ENCODE data around the gene PRM1.

The PRM1 gene

DNA sequence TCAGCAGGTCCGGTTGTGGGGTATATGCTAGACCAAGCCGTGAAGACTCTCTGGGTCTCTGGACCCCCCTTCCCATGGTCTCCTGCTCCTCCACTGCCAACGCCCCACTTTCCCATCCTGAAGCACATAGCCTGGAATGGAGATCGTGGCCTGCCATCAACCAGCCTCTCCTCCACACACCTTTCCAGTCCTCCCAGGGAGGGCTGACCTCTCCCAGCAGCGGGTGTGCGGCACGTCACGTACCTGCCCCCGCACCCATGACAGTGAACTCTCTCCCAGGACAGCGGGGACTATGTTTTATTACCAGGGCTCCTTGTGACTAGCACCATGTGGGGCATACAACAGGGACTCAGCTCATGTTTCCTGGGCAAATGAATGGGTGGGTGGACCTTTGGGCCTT, 9.5 kb downstream of the PRM1 start:
- DNase-seq: no peak

DNA sequence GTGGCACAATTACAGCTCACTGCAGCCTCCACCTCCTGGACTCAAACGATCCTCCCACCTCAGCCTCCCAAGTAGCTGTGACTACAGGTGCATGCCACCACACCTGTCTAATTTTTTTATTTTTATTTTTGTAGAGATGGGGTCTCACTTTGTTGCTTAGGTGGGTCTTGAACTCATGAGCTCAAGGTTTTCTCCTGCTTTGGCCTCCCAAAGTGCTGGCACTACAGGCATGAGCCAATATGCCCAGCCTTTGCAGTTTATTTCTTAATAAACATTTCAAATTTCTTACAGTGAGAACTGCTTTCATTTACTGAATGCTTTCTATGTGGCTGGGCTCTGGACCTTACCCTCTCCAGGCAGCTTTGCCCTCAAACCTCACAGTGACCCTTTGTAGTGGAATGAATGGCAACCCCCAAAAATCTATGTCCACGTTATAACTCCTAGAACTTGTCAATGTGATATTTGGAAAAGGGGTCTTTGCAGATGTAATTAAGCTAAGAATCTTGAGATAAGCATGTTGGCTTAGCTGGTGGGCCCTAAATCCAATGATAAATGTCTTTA, 10.4 kb downstream of the PRM1 start:
- no peak for DNase-seq

DNA sequence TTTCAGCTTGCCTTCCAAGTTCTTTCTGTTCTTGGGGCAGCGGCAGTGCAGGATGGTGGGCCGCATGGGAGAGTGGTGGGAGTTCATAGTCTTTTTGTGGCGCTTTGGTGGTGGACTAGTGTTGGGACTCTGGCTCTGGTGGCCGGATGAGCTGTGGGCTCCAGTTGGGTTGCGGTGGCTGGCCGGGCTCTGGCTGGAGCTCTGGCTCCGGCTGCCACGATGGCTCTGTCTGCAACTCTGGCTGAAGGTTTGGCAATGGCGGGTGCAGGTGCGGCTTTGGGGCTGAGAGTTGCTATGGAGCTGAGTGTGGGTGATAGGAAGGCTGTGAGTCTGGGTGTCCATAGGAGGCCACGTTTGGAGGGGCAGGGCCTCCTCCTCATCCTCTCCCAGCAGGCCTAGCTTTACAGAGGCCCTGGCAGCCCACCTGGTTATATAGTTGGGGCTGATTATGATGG, 12.2 kb downstream of the PRM1 start, which contains the start of gene TNP2:
Gene TNP2 (minus strand): TSS at position 405 of the 455 bp plus-strand sequence. CDS start 63 bp downstream, at position 342.
- no peak for DNase-seq

DNA sequence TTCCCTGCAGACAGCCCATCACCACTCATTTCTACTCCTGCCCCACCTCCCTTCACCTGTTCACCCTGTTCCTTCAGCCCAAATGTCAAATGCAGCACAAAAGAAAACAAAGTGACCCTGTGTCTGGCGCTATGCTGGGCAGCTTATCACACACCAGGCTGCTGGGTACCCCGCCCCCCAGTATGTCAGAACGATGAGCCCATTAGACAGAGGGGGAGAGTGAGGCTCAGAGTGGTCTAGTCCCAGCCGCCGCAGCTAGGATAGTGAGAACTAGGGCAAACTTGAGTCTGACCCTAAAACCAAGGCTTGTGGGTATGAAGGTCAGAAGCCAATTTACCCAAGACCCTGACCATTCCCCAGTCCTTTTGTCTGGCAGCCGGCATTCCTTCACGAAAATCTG, 16.0 kb downstream of the PRM1 start:
- DNase-seq: no peak

DNA sequence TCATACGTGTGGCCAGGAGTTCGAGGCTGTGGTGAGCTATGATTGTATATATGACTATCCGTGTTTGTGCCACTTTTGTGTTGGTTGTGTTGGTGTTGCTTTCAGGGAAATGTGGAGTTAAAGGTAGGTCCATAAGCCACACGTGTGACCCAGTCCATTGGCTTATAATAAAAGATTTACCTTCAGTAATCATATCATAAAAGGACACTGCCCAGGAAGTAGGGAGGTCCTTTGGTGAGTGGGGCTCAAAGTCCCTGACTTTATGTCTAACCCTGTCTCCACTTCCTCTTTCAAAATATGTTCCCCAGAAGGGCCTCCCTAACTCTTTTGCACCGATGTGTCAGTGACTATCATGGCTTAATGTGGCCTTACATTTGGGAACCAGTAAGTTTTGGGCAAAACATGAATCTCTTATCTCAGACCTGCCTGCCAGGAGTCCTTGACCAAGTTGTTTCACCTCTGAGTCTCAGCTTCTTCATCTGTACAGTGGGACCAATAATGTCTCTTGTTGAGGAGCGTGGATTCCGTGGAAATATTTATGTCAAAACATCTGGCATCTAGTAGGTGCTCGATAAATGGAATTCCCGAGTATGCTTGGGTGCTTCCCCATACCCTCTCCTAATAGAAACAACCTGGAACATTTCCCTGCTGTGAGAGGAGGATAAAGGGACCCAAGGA, 16.8 kb downstream of the PRM1 start:
- no peak for DNase-seq

DNA sequence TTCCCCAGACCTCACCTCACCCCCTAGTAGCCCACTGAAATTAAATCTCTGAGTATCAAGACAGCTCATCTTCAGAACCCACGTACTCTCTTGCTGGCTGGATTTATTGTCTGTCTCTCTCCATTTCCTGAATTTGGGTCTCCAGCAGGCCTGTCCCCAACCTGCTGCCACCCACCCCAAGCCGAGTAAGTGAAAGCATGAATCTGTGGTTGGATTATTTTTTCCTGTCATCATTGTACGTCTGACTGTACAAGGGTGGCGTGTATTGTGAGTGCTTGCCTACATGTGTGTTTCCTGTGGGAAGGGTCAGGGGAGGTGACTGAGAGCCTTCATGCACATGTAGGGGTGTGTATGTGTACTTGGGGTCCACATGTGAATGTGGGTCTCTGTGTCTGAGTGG, 17.4 kb downstream of the PRM1 start:
- DNase-seq: peak; percentile 64 to 70

DNA sequence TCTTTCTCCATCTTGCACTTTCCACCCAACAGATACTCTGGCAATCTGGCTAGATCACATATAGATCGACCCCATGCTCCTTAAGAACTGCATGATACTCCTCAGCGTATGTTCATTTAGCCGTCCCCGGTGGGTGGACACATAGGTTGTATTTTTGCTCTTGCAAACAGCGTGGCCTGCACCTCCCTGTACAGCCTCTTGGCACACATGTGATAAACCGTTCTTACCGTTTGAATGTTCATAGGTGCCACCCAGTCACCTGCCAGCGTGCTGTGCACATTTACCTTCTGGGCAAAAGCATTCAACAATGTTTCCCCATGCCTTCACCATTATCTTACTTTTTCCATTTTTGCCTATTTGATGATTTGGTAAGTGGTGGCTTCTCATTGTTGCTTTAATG, 18.2 kb downstream of the PRM1 start:
- no peak for DNase-seq

DNA sequence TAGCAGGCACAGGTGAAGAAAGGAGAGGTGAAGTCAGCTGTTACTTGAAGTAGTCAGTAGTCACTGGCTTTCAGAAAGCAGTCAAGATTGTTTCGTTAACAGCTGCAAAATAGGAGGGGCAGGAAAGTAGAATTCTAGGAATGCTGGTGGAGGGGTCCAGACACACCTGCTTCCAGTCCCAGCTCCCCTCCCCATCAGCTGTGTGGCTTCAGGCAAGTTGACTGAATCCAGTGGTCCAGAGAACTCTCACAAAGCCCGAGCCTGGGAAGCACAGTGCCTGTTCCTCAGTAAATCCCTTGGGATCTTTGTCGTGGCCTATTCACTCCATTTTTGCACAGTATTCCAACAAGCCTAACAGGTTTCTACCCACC, 20.5 kb downstream of the PRM1 start:
- DNase-seq: no peak

DNA sequence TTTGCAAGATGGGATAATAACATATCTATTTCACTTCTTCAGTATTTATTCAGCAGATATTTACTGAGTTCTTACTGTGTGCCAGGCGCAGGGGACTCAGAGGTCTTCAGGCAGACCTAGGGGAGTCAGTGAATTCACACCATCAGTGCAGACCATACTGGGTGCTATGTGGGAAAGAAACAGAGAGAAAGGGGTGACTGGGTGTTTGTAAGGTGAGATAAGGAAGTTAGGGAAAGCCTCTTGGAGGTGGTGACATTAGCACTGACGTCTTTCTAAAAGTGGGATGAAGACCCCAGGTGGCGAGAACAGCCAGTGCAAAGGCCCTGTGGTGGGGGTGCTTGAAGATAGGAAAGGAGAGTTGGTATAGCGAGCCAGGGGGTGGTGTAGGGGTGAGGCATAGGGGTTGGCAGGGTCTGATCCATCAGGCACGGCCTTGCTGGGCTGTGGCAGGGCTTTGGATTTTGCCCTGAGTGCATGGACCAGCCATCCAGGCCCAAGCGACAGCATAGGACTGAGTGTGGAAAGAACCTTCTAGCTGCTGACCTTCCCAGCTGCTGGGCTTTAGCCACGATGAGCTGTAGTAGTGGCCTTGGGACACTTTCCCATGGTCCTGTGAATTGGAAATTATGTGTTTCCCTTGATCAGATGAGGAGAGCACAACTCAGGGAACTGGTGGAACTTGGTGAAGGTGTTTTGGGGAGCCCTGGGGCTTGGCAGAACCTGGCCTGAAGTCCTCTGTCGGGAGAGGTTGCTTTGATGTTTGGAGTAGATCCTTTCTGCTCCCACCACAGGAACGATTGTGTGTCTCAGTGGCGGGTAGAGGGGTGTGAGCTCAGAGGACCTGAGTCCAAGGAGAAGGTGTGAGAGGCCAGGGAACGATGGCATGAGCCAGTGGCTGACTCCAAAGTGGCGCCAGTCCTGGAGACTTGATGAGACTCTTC, 21.2 kb downstream of the PRM1 start:
- no peak for DNase-seq

DNA sequence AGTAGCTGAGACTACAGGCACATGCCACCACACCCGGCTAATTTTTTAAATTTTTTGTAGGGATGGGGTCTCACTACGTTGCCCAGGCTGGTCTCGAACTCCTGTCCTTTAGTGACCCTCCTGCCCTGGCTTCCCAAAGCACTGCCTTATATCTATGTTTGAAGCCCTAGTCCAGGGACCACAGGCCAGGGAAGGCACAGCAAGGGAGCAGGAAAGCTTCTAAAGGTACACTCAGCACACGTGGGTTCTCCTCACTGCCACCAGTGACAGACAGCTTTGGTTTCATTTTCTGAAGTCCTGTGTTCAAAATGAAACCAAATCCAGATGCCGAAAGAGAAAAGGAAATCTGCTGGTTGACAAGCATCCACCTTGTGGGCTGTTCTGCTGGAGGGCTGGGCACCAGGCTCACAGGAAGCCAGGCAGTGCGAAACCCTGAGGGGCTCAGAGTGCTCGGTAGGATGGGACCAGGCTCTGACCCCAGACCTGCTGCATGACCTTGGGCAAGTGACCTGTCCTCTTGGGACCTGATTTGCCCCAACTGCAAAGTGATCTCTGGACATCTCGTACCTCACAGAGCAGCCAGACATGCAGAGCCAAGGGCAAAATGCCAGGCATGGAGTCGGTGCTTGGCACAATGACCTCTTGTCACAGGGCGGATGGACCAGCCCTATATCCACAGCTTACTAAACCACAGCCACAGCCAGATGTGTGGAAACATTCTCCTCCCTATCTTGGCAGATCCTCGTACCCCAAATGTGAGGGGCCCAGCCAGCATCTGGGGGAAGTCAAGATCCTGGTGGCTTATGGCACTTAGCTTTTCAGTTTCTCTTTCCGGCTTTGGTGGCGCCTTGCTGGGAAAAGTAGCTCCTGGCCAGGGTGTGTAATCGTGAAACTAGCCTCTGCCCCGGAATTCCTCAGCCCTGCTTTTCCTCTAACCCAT, 22.3 kb downstream of the PRM1 start:
- DNase-seq: peak in 1 of 2 donors; percentile 41

DNA sequence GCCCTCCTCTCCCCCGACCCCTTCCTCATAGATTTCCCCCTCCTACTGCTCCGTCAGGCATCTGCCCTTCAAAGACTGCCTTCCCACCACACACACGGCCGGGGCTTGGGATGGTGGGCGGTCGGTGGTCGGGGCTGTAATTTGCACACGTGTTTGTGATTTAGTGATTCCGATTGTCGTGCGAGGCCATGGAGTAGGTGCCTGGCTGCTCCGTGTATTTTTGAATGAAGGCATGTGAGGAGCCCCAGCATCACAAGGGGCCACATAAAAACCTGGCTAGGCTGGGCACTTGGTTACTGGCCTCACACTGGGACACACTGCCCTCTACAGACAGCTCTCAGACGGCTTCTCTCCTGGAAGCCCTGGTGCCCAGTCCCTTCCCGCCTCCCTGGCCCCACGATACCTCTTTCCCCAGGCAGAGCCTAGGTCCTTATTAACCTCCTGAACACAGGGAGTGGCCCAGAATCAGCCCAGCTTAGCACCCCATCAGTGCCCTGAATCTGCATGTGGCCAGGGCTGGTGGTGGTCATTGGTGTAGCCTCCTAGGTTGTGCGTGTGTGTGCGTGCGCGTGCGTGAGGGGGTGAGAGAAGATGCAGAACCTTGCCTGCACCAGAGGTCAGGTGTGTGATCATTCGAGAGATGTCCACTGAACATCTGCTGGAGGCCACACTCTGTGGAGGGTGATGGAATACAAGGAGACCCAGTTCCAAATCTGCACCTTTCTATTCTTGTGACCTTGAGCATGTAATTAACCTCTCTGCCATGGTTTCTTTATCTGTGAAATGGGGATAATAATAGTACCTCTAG, 23.8 kb downstream of the PRM1 start:
- DNase-seq: peak; percentile 66

DNA sequence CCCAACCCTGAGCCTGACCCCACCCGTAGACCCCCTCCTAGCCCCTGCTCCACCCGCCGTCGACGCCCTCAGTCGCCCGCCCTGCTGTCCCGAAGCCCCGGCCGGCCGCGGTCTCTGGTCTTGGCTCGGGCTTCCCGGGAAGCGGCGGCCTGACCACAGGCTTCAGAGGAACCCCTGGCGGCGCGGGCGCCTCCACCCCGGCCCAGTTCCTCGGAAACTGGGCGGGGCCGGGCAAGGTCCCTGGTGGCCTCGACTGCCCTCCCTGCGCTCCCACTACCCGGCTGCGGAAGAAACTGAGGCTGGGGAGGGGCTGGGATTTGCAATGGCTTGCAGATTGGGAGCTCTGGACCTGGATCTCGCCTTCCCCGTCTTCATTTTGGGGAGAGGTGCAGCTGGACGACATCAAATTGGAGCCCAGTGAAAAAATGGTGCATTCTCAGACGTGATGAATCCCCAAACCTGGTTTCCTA, 24.4 kb downstream of the PRM1 start:
- DNase-seq: peak; percentile 47 to 76

DNA sequence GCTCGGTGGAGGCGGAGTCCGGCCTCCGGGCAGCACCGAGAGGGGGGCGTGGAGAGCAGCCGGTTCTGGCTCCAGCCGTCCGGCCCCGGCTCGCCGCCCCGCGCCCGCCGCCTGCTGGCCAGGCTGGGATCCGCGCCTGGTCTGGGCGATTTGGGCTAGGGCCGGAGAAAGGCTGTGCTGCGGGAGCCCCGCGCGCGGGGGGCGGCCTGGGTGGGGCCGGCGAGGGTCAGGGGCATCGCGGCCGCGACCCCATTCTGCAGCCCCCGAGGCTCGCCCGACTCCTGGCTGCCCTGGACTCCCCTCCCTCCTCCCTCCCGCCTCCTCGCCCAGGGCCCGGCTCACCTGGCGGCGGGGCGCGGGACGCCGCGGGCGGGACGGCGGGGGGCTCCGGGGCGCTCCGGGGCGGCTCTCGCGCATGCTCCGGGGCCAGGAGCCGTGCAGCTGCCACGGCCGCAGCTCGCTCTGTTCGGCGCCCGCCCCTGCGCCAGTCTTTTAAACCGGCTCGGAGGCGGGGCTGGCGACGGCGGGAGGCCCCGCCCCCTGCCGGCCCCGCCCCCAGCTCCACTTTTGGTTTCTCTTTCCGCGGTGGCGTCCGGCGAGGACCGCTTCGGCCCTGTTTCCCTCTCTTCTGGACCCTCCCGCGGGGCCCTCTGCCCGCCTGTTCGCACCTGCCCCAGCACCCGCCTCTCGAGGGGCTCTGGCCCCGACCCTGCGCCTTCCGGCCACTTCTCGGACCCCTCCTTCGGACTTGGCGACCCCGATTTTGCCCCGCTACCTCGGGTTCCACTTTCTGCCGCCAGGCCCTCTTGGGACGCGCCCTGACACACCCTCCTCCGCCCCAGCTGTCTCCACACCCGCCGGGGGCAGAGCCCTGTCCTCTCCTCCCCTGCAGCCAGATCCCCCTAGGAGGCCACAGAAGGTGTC, 25.1 kb downstream of the PRM1 start, which contains the start of gene SOCS1:
Gene SOCS1 (minus strand): TSS at position 468 of the 924 bp plus-strand sequence. CDS start 726 bp downstream, outside the sequence.
- peak; percentile 88 to 90 for DNase-seq

DNA sequence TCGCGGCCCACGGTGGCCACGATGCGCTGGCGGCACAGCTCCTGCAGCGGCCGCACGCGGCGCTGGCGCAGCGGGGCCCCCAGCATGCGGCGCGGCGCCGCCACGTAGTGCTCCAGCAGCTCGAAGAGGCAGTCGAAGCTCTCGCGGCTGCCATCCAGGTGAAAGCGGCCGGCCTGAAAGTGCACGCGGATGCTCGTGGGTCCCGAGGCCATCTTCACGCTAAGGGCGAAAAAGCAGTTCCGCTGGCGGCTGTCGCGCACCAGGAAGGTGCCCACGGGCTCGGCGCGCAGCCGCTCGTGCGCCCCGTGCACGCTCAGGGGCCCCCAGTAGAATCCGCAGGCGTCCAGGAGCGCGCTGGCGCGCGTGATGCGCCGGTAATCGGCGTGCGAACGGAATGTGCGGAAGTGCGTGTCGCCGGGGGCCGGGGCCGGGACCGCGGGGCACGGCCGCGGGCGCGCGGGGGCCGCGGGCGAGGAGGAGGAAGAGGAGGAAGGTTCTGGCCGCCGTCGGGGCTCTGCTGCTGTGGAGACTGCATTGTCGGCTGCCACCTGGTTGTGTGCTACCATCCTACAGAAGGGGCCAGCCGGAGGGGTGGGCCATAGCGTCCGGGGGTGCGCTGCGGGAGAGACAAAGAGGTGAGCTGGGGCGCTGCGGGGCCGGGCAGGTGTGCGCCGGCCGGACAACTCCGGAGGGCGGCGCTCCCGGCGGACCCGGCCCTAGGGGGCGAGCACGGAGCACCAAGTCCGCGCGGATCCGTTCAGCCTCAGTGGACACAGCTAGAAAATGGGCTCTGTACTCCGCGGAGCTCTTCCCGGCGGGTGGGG, 26.0 kb downstream of the PRM1 start:
- DNase-seq: peak; percentile 61 to 64

DNA sequence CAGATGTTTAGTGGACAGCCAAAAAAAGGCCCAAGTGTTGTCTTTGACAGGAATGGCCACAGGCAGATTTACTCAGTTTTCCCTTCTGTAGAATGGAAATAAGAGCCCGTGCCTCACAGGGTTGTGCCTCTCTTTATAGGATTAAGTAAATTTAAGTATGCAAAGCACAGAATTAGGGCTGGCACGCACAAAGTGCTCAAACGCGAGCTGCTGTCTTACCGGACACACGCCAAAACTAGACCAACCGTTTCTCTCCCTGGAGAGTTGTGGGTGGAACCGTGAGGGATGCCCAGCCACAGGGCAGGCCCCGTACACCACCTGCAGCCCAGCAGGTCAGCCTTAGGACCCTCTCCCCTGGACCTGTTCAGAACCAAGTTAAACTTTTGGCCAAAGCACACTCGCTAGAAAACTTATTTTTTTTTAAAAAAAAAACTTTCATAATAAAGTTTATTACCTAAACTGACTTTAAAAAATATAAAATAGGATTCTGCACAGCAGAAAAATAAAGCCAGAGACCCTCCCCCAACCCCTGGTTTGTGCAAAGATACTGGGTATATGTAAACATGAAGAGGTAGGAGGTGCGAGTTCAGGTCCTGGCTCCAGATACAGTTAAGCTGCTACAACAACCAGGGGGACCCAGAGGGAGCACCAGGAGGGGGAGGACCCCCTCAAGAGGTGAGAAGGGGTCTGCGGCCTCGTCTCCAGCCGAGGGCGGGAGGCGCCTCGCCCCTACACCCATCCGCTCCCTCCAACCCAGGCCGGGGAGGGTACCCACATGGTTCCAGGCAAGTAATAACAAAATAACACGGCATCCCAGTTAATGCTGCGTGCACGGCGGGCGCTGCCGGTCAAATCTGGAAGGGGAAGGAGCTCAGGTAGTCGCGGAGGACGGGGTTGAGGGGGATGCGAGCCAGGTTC, 26.9 kb downstream of the PRM1 start:
- DNase-seq: peak in 1 of 2 donors; percentile 29

DNA sequence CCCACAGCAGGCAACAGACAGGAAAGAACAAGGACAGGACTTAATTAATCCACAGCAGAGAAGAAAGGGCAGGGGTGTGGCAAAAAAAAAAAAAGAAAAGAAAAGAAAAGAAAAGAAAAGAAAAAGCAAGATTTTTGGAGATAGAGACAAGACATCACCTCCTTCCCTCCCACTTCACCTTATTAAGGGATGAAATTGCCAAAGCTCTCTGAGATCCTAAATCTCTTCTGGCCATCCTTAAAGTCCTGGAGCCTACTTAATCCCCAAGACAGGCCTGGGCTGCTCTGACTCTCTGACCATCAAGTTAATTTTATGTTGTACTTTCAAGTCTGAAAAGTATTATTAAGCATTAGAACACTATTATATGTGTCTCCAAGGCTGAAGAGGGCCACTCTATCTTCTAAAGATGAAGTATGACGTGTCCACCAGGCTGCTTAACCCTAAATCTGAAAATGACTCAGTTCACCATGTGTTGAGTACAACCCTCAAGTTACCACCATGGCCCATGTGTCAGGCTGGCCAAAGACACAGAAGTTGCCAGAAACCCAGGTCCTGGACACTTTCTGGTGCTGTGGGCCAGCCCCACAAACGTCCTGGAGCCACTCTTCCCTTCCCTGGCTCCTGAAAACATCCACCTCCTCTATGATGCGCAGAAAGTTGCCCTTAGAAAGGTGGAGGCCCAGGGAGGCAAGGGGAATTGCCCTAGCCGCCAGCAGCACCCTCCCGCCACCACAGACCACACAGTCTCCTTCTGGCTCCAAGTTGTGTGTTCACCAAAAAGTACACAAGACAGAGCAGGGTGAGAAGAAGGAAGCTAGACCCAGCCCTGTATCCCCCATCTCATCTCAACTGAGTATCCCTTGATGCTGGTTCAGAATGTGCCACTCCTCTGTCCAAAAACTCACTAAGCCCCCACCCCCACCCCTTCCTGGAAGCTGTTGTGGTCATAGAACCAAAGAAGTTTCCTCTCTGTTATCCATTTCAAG, 27.8 kb downstream of the PRM1 start:
- peak; percentile 56 to 57 for DNase-seq

DNA sequence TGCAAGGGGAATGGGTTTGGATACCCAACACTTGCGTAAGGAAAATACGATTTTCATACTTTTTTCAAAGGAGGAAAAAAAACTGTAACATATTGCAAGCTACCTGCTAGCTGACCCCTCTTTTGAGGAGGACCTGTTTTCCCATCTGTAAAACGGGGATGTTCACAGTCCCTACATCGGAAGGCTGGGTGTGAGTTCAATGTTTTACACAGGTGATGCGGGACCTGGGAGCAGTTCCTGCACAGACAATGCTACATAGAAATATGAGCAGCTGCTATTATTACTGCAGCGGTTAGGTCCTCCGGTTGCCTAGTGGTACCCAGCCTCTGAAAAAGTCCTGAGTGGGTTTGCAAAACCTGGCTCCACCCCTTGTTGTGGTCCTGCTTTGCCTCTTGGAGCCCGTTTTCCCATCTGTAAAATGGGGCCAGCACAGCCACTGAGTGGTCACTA, 28.6 kb downstream of the PRM1 start:
- peak; percentile 38 to 47 for DNase-seq

Data from stimulated activated CD4-positive, alpha-beta T cell treated with anti-CD3 and anti-CD28 coated beads, Interleukin-2, amount 100 ng/mL, for 24 hours (primary cell).